Measurements from ENCODE around the gene ZDHHC13.

Gene ZDHHC13, protein sequence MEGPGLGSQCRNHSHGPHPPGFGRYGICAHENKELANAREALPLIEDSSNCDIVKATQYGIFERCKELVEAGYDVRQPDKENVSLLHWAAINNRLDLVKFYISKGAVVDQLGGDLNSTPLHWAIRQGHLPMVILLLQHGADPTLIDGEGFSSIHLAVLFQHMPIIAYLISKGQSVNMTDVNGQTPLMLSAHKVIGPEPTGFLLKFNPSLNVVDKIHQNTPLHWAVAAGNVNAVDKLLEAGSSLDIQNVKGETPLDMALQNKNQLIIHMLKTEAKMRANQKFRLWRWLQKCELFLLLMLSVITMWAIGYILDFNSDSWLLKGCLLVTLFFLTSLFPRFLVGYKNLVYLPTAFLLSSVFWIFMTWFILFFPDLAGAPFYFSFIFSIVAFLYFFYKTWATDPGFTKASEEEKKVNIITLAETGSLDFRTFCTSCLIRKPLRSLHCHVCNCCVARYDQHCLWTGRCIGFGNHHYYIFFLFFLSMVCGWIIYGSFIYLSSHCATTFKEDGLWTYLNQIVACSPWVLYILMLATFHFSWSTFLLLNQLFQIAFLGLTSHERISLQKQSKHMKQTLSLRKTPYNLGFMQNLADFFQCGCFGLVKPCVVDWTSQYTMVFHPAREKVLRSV

DNA sequence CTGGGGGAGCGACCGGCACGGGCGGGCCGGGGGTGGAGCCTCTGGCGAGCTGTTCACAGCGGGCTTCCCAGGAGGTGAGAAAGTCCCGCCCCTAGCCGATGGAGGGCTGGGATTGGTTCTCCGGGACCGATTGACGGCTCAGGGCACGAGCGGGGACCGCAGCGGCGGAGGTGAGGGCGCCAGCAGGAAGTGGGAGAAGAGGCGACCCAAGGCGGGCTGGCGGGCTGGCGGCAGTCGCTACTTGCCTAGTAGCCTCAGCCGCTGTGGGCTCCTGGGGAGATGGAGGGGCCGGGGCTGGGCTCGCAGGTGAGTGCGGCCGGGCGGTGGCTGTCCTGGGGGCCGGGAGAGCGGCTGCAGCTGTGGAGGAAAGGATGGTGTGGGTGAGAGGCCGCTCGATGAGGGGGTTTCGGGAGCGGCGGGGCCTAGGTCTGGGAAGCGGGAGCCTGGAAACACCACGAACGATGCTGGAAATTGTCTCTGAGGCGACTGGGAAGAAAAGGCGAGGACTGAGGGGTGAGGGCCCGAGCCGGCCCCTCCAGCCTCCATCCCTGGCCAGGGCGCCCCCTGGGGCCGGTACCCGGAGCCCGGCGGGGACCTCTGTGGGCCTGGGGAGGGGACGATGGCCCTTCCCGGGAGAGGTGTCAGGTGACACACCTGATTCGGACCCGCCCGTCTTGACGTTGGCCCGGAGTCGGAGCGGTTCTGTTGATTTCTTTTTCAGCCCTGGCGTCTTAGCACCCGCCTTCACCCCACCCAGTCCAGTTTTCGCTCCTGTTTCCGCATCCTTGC lies at the start of gene ZDHHC13:
TSS of gene ZDHHC13 (plus strand) at position 198 of the 789 bp plus-strand sequence. CDS start at position 280, 82 bp downstream.
- DNase-seq, result peak; percentile 94

- peak; percentile 89 for DNase-seq
Observed at GRCh38 chr11:19071255-19071654, 45.7 kb upstream of the ZDHHC13 start.

DNA sequence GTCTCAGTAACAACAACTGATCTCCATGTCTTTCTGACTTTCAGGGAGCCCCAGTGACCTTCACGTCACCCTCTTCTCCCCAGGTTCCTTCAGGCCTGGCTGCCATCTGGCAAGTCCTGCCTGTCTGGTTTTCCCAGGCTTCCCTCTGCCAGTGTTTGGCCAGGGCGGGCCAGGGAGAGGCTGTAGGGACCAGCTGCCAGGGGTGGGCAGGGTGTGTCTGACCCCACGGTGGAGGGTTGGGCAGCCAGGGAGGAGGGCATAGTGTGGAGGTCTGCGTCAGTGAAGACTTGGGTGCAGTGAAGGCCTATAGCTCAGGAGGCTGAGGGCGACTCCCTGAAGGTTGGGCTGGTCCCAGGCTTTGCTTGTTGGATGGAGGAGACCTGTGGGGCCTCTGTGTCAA lies 44.5 kb upstream of the ZDHHC13 start:
- DNase-seq, result no peak

DNA sequence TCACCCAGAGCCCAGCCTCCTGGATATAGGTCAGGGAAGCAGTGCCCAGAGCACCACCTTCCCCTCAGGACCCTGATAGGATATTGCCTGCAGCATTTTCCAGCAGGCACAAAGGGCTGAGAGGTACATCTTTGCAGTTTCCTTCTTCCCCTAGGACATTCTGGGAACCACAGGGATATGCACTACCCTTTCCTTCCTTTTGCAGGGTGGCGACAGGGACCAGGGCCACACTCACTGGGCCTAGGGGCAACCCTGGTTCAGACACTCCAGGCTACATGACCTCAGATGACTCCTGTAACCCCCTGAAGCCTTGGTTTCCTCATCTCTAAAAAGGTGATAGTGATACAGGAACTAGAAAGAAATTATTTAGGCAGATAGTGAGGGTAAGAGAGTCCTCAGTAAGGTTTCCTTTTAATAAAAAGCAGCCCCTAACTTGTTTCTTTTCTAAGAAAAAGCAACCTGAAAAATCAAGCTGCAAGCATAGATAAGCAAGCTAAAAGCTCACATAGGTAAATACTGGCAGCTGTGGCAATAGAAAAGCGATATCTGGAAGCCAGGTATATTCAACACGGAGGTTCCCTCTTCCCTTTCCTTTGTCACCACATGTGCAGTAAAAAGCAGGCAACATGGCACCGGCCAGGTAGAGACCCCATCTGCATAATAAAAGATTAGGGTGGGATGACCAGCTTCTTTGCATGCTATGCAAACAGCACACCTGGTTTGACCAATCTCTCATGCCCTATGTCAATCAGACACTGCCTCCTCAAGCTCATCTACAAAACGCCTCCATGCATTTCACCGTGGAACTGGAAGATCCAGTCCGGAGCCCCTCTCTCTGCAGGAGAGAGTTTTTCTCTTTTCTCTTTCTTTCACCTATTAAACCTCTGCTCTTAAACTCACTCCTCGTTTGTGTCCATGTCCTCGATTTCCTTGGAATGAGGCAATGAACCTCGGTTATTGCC lies 43.2 kb upstream of the ZDHHC13 start:
- peak; percentile 76 for DNase-seq

GRCh38 chr11:19075636-19076035 lies 41.3 kb upstream of the ZDHHC13 start:
- no peak for DNase-seq

DNA sequence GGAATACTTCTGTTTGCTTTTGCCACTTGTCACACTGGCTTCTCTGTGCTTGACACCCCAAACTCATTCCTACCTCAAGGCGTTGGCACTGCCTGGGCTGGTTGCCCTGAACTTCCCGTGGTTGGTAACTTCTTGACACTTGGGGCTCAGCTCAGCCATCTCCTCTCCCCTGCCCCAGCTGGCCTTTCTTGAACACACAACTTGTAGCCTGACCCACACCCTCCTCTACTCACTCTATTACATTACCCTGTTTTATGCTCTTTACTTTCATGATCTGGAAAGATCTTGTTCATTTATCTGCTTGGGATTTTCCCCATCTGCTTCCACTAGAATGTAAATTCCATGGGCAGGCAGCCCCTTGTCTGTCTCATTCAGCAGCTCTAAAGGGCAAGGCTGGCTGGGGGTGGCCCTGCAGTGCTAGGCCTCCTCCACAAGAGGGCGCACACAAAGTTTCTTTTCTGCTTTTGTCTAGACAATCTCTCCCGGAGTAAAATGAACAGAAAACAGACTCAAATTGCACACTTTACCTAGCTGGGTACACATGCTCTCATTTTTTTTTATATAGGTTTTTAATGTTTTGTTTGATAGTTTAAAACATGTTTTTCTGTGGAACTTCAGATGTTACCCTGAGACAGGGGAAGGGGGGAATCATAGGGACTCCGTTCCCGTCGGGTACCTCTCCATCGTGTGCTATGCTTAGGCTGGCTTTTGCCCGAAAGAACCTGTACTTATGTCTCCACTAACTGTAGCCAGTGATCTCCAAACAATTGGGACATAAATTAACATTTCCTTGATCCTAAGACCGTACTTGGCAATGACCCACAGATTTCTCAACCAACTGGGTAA lies 40.0 kb upstream of the ZDHHC13 start:
- DNase-seq, result peak; percentile 30

GRCh38 chr11:19077965-19078364 lies 39.0 kb upstream of the ZDHHC13 start:
- no peak for DNase-seq

DNA sequence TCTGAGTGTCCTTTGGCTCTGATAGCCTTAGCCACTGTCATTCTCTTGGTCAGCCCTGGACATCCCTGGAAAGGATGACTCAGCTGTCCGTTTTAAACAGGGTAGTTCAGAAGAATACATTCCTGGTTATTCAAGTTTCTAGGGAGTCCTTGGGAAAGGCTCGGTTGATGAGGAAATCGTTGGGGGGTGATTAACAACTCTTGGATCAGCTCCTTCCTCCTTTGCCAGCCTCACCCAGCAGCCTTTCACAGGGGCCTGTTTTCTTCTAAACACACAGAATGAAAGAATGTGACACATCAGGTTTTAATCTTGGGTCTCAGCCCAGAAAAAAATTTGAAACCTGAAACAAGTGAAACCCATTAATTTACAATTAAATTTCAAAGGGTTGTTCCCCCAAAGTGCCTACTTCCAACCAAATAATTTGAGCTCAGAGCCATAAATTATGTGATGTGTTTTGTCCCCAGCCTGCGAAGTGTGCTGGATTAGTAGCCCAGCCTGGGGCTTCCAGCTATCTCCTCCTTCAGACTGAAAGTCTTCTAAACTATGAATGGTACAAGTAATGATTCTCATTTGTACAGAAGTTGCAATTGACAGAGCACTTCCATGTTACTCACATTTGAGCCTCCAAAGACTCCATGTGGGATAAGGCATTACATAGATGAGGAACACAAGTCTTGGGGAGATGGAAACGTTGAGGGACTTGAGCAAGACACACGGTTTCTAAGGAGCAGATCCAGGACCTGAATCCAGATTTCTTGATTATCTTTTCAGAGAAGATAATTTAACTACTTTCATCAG lies 37.1 kb upstream of the ZDHHC13 start:
- DNase-seq, result no peak

- DNase-seq, result no peak
Observed at GRCh38 chr11:19080579-19080993, 36.4 kb upstream of the ZDHHC13 start.

- no peak for DNase-seq
Observed at GRCh38 chr11:19083166-19083565, 33.8 kb upstream of the ZDHHC13 start.

GRCh38 chr11:19084661-19085315 lies 32.2 kb upstream of the ZDHHC13 start:
- DNase-seq, result no peak

DNA sequence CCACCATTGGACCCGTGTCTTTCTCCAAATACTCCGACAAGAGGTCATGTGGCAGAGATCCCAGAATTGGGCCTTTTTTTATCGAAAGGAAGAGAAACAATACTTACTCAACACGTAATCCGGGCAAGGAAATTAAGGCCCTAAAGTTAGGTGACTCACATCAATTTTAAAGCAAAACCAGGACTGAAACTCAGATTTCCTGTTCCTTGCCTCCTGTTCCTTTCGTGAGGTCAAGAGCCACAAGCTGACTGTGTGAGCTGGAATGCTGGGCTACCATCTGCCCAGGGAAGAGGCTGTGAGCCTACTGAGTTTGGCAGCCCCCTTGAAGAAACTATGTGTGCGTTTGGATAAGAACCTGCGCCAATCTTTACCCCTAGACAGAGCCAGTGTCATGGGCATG lies 29.3 kb upstream of the ZDHHC13 start:
- no peak for DNase-seq

- DNase-seq, result no peak
Observed at GRCh38 chr11:19088791-19089190, 28.2 kb upstream of the ZDHHC13 start.

- no peak for DNase-seq
Observed at GRCh38 chr11:19089421-19089820, 27.5 kb upstream of the ZDHHC13 start.

DNA sequence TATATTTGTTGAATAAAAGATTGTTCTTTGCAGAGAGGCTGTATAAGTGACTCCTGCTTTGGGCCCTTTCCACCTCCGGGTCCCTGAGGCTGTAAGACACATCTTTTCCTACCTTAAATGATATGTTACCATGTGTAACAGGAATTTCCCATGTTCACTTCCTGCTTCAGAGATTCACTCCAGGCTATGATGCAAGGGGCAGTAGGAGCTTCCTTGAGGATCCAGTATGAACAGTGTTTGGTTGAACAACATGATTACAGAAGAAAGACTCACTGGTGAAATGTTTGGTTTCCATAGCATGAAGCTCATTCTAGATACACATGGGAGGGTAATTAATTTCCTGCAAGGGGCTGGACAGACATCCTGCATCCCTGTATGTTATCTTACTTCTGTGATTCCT lies 25.6 kb upstream of the ZDHHC13 start:
- no peak for DNase-seq

DNA sequence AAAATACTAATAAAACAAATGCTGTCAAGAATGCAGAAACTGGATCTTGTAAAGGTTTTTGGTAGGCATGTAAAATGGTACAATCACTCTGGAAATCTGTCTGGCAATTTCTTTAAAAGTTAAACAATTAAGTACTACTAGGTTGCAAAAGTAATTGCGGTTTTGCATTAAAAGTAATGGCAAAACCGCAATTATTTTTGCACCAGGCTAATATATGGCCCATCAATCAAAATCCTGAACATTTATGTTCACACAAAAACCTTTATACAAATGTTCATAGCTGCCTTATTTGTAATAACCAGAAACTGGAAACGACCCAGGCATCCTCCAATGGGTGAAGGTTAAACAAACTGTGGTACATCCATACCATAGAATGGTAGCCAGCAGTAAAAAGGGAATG lies 24.6 kb upstream of the ZDHHC13 start:
- DNase-seq, result no peak

- DNase-seq, result no peak
Observed at GRCh38 chr11:19092850-19093249, 24.1 kb upstream of the ZDHHC13 start.

DNA sequence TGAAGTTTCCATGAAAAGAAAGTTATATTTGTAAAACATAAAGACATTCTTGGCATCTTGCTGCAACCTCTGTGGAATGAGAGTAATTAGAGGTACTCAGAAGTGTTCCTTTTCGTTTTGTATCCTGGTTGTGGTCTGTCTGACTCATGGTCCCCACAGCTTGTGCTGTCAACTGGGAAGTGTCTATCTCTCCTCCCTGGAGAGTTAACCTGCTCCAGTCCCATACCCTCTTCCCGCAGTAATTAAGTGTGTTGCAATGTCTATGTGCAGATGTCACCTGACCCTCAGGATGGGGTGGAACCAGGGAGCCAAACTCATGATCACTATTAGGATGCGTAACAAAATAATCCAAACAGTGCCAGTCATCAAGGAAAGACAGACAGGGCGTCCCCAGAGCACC lies 23.0 kb upstream of the ZDHHC13 start:
- DNase-seq, result no peak

DNA sequence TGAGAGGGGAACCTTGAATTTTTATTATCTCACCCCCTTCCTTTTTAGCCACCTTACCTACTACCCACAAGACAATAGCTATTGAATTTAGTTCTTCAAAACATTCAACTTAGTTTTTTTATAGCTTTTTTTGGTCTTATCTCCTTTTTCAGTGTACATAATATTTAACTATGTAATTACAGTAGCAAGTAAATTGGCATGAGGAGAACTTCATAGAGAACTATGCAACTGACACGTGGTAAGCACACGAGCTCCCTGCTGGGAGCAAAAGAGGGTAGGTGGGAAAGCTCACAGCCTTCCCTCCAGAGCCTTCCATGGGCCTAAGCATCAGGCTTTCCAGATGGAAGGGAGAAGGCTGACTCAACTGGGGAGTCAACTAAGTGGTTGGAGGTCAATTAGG lies 22.1 kb upstream of the ZDHHC13 start:
- DNase-seq, result no peak

DNA sequence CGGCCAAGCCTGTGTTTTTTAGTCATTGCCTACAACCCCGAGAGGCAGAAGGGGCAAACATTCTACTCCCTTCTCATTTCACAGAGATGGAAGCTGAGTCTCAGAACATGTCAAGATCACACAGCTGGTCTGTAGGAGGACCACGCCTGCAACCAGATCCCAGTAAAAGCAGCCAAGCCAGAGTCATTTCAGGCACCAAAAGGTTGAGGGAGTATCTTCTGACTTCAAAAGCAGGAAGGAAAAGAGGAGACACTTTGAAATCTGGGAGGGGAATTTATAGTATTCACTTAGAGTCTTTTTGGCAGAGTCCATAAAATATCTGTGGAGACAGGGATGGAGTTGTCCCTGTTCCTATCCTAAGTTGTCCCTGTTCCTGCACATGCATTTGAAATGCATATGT lies 17.9 kb upstream of the ZDHHC13 start:
- DNase-seq, result no peak
